Measurements from ENCODE around the gene GNG13.

DNA sequence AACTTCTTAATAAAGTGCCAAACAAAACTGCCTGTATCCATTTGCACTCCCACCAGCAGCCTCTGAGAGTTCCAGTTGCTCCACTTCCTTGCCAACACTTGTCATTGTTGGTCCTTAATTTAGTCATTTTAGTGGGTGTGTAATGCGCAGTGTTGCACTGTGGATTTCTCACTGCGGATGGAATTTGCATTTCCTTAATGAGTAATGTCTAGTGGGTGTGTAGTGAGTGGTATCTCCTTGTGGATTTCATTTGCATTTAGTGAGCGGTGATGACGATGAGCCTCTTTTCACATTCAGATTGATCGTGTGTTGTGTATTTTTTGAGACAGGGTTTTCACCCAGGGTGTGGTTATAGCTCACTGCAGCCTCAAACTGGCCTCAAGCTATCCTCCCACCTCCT, 44.1 kb downstream of the GNG13 start:
- TF ChIP-seq, protein P1, sequence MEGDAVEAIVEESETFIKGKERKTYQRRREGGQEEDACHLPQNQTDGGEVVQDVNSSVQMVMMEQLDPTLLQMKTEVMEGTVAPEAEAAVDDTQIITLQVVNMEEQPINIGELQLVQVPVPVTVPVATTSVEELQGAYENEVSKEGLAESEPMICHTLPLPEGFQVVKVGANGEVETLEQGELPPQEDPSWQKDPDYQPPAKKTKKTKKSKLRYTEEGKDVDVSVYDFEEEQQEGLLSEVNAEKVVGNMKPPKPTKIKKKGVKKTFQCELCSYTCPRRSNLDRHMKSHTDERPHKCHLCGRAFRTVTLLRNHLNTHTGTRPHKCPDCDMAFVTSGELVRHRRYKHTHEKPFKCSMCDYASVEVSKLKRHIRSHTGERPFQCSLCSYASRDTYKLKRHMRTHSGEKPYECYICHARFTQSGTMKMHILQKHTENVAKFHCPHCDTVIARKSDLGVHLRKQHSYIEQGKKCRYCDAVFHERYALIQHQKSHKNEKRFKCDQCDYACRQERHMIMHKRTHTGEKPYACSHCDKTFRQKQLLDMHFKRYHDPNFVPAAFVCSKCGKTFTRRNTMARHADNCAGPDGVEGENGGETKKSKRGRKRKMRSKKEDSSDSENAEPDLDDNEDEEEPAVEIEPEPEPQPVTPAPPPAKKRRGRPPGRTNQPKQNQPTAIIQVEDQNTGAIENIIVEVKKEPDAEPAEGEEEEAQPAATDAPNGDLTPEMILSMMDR (IDR thresholded peaks at IDR 0.05), result no peak
- TF ChIP-seq POLR2A (IDR thresholded peaks at IDR 0.05), result no peak
- TF ChIP-seq EP300 (IDR thresholded peaks at IDR 0.05), result no peak

Measured in tibial nerve (tissue), 4 donors.